Kidney epithelial cell (primary cell): ENCODE results near the gene KMT2A. TPM values are rescaled to one million over a fixed set of nuclear protein-coding genes. Genes with fewer than 3 reads are reported as not detected.

Experiments used
- DNase-seq: peaks from one replicate; pipeline ENCODE4 v3.0.0-alpha.2; 2010; ENCODE audit warnings: low read depth
- H3K27me3 ChIP-seq: 2 replicates; pipeline ENCODE4 v1.6.0; 2011; ENCODE audit warnings: low read length; ENCODE audit not compliant: control insufficient read depth, insufficient read depth
- H3K36me3 ChIP-seq: 2 replicates; pipeline ENCODE4 v1.5.1; 2011; ENCODE audit warnings: low read length; ENCODE audit not compliant: control insufficient read depth, insufficient read depth
- H3K4me3 ChIP-seq: 2 replicates; pipeline ENCODE4 v1.5.1; 2011; ENCODE audit warnings: low read depth, mild to moderate bottlenecking, control low read depth, low read length
- total RNA-seq: library from RNA; depleted of rRNA; stranded (reverse); fragments of >200 nt; gene quantifications from 2 replicates; pipeline ENCODE4 v1.2.3, GENCODE V29; 2015
- TF ChIP-seq, protein P1 (sequence below): IDR thresholded peaks from 2 replicates; pipeline ENCODE4 v1.5.1; 2011; ENCODE audit warnings: mild to moderate bottlenecking, moderate library complexity, low read length, control low read depth, inconsistent platforms; ENCODE audit not compliant: insufficient read depth, poor library complexity, severe bottlenecking

The KMT2A gene
- total RNA-seq, 1 donor from 2014 or later = 42.2 TPM

GRCh38 chr11:118530180-118530682 lies 93.9 kb downstream of the KMT2A start:
- DNase-seq = no peak
- no peaks in the 10 kb centered on the region for H3K36me3 ChIP-seq
- peak overlapping the region; percentile 75 for H3K4me3 ChIP-seq
- no peaks in the 10 kb centered on the region for H3K27me3 ChIP-seq
- TF ChIP-seq, protein P1, sequence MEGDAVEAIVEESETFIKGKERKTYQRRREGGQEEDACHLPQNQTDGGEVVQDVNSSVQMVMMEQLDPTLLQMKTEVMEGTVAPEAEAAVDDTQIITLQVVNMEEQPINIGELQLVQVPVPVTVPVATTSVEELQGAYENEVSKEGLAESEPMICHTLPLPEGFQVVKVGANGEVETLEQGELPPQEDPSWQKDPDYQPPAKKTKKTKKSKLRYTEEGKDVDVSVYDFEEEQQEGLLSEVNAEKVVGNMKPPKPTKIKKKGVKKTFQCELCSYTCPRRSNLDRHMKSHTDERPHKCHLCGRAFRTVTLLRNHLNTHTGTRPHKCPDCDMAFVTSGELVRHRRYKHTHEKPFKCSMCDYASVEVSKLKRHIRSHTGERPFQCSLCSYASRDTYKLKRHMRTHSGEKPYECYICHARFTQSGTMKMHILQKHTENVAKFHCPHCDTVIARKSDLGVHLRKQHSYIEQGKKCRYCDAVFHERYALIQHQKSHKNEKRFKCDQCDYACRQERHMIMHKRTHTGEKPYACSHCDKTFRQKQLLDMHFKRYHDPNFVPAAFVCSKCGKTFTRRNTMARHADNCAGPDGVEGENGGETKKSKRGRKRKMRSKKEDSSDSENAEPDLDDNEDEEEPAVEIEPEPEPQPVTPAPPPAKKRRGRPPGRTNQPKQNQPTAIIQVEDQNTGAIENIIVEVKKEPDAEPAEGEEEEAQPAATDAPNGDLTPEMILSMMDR = no peak

DNA sequence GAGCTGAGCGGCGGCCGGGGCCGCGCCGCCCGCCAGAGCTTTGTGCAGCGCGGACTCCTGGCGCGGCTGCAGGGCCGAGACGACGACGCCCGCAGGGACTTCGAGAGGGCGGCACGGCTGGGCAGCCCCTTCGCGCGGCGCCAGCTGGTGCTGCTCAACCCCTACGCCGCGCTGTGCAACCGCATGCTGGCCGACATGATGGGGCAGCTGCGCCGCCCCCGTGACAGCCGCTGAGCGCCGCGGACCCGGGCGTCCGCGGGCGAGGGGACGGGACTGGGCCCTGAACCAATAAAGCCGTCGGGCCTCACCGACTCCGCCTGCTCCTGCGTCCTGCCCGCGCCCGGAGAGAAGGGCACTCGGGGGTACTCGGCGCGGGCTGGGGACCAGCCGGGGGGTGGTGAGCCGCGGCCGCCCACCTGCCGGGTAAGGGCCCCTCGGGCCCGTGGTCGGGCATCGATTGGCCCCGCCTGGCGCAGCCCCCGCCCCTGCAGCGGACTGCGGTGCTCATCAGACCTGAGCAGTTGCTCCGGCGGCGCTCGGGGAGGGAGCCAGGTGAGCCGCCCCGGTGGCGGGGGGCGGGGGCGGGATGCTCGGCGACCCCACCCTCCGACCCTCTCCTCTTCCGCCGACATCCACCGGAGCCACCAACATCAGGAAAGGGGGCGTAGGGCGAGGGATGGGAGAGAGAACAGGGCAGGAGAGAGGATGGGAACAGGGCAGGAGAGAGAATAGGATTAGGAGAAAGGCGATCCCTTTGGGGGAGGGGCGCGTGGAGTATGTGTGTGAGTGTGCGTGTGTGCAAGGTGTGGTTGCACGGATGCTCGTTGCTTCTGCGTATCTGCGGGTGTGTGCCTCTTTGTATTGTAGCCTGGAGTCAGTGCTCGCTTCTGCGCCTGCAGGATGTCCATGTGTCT lies 94.6 kb downstream of the KMT2A start, which contains the start of gene TMEM25:
Gene TMEM25, plus strand, starts transcription at position 510 of the 914 bp plus-strand sequence. CDS start 610 bp downstream, outside the sequence.
- TF ChIP-seq, protein P1 = no peak
- DNase-seq = no peak
- peak within 1 kb of the TSS; percentile 75 for H3K4me3 ChIP-seq

GRCh38 chr11:118531597-118532084 lies 95.3 kb downstream of the KMT2A start:
- DNase-seq = no peak
- no peaks in the 10 kb centered on the region for H3K36me3 ChIP-seq
- TF ChIP-seq, protein P1 = no peak
- H3K4me3 ChIP-seq = peak overlapping the region; percentile 75
- no peaks in the 10 kb centered on the region for H3K27me3 ChIP-seq

More for the DNA sequence above, 94.6 kb downstream of the KMT2A start, which contains the start of gene TMEM25:
- Histone ChIP-seq H3K27me3 (no peaks in the 10 kb centered on the region), H3K36me3 (no peaks in the 10 kb centered on the region)

DNA sequence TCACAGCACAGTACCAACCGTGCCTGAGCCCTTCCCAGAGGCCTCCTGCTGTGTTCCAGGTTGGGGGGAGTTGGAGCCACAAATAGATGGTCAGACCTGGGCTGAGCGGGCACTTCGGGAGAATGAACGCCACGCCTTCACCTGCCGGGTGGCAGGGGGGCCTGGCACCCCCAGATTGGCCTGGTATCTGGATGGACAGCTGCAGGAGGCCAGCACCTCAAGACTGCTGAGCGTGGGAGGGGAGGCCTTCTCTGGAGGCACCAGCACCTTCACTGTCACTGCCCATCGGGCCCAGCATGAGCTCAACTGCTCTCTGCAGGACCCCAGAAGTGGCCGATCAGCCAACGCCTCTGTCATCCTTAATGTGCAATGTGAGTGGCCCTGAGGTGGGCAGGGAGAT lies 95.8 kb downstream of the KMT2A start:
- DNase-seq = no peak
- no peaks in the 10 kb centered on the region for H3K36me3 ChIP-seq
- no peaks in the 10 kb centered on the region for H3K27me3 ChIP-seq
- peak overlapping the region; percentile 75 for H3K4me3 ChIP-seq
- TF ChIP-seq, protein P1 = no peak

GRCh38 chr11:118532852-118533768 lies 96.8 kb downstream of the KMT2A start:
- DNase-seq = no peak
- TF ChIP-seq, protein P1 = no peak
- Histone ChIP-seq H3K27me3 (no peaks in the 10 kb centered on the region), H3K4me3 (no peak overlapping the region), H3K36me3 (no peaks in the 10 kb centered on the region)
